Coronary artery (tissue), 2 donors: ENCODE measurements around the gene GALNT7.
A peak's percentile ranks its signal among the peaks of the same experiment; 100 is the strongest.

ENCODE experiments used
- DNase-seq: peaks from one replicate; pipeline ENCODE4 v3.0.0-alpha.2; 2017; ENCODE audit warnings: low spot score
- H3K27ac ChIP-seq, 2 donors: fragments of 200-600 bp; sonication (generic); one replicate each; pipeline ENCODE4 v1.5.1; 2016 to 2019
- H3K4me3 ChIP-seq: fragments of 200-600 bp; sonication (generic); 2 replicates; pipeline ENCODE4 v1.5.1; 2016; ENCODE audit warnings: mild to moderate bottlenecking, moderate library complexity
- CTCF ChIP-seq: fragments of 200-600 bp; sonication (generic); IDR thresholded peaks from one replicate; pipeline ENCODE4 v1.5.1; 2019; ENCODE audit warnings: antibody characterized with exemption

GALNT7 gene

GRCh38 chr4:173365359-173365996 lies 196.9 kb downstream of the GALNT7 start:
- no peak overlapping the region for H3K4me3 ChIP-seq
- no peak overlapping the region for H3K27ac ChIP-seq
- no peak for DNase-seq
- no peak for TF ChIP-seq CTCF

GRCh38 chr4:173367285-173367684 lies 198.7 kb downstream of the GALNT7 start:
- no peak for DNase-seq
- TF ChIP-seq CTCF, result no peak
- peak overlapping the region; percentile 27 for H3K4me3 ChIP-seq
- H3K27ac ChIP-seq, result no peak overlapping the region

GRCh38 chr4:173367946-173368345 lies 199.3 kb downstream of the GALNT7 start:
- DNase-seq, result no peak
- TF ChIP-seq CTCF, result no peak
- H3K4me3 ChIP-seq, result peak overlapping the region; percentile 93
- peak overlapping the region in 1 of 2 donors; percentile 46 for H3K27ac ChIP-seq

- DNase-seq, result peak; percentile 91
- Histone ChIP-seq H3K4me3 (peak overlapping the region; percentile 93), H3K27ac (peak overlapping the region; percentile 97)
- TF ChIP-seq CTCF, result no peak
Observed at GRCh38 chr4:173370130-173370476, 201.5 kb downstream of the GALNT7 start.

GRCh38 chr4:173370477-173371291 lies 202.1 kb downstream of the GALNT7 start, which contains the start of gene SAP30:
SAP30 (plus strand) TSS chr4:173370954; CDS start chr4:173371183, 229 bp downstream.
- peak within 1 kb of the TSS; percentile 93 for H3K4me3 ChIP-seq
- peak; percentile 99 for DNase-seq
- TF ChIP-seq CTCF, result no peak
- H3K27ac ChIP-seq, result peak within 1 kb of the TSS; percentile 97

GRCh38 chr4:173371292-173372192 lies 202.9 kb downstream of the GALNT7 start:
- DNase-seq, result peak; percentile 87
- TF ChIP-seq CTCF, result no peak
- peak overlapping the region; percentile 93 for H3K4me3 ChIP-seq
- H3K27ac ChIP-seq, result peak overlapping the region; percentile 97
